Activated CD4-positive, CD25-positive, alpha-beta regulatory T cell treated with anti-CD3 and anti-CD28 coated beads, Interleukin-2, amount 50 U/mL, for 72 hours (primary cell): ENCODE results near the gene CRIM1.
A peak's percentile ranks its signal among the peaks of the same experiment; 100 is the strongest.
"Not testable (repeated sequence)": the region's sequence is repeated elsewhere in the genome, so short reads cannot be mapped to it uniquely, and the experiment has no call there.

Source experiments
- DNase-seq: peaks from one replicate; pipeline ENCODE4 v3.0.0; 2021

CRIM1 gene, protein sequence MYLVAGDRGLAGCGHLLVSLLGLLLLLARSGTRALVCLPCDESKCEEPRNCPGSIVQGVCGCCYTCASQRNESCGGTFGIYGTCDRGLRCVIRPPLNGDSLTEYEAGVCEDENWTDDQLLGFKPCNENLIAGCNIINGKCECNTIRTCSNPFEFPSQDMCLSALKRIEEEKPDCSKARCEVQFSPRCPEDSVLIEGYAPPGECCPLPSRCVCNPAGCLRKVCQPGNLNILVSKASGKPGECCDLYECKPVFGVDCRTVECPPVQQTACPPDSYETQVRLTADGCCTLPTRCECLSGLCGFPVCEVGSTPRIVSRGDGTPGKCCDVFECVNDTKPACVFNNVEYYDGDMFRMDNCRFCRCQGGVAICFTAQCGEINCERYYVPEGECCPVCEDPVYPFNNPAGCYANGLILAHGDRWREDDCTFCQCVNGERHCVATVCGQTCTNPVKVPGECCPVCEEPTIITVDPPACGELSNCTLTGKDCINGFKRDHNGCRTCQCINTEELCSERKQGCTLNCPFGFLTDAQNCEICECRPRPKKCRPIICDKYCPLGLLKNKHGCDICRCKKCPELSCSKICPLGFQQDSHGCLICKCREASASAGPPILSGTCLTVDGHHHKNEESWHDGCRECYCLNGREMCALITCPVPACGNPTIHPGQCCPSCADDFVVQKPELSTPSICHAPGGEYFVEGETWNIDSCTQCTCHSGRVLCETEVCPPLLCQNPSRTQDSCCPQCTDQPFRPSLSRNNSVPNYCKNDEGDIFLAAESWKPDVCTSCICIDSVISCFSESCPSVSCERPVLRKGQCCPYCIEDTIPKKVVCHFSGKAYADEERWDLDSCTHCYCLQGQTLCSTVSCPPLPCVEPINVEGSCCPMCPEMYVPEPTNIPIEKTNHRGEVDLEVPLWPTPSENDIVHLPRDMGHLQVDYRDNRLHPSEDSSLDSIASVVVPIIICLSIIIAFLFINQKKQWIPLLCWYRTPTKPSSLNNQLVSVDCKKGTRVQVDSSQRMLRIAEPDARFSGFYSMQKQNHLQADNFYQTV

DNA sequence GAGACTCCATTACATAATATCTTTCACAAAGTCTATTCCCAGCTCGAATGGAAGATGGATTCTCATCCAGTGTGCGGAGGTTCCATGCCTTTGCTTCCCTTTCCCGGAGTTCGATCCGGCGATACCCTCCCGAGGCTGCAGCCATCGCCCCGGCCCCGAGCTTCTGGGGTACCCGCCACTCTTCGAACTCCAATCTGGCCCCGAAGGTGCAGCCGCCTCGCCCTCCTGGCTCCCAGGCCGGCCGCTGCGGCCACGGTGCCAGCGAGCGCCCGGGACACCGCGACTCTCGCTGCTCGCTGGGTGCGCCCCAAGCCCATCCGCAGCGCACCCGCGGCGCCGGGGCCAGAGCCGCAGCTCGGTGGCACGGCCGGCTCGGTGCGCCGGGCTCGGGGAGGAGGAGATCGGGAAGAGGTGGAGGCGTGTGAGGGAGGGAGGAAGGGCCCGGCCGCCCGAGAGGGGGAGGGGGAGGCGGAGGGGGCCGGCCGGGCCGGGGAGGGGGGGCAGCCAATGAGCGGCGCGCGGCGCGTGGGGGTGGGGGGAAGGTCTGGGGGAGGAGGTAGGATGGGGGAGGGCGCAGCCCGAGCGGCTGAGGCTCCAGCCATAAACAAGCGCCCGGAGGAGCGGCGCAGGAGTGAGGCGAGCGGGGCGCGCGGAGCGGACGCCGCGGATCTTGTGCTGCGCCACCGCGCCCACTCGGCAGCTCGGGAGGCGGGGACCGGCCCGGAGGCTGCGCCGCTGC is at the start of gene CRIM1:
CRIM1 (plus strand) TSS at position 628 of the 739 bp plus-strand sequence. CDS start 515 bp downstream, outside the sequence.
- DNase-seq = peak; percentile 49

DNA sequence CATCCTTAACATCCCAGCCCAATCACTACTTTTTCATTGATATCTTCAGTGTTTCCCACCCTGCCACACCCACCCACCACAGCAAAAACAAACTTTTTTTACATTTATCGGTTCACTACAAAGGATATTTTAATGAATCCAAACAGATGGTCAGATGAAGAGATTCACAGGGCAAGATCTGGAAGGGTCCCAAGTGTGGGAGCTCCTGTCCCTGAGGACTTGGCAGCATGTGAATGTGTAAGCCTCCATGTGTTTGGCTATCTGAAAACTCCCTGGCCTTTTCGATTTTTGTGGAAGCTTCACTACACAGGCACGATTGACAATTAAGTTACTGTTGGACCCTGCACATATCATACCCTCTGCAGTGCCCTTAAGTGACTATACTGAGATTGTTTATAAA is 48.1 kb upstream of the CRIM1 start:
- no peak for DNase-seq

DNA sequence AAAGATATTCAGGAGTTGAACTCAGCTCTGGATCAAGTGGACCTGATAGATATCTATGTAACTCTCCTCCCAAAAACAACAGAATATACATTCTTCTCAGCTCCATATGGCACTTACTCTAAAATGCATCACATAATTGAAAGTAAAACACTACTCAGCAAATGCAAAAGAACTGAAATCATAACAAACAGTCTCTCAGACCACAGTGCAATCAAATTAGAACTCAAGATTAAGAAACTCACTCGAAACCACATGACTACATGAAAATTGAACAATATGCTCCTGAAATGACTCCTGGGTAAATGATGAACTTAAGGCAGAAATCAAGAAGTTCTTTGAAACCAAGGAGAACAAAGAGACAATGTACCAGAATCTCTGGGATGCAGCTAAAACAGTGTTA is 45.1 kb upstream of the CRIM1 start:
- not testable (repeated sequence) for DNase-seq

DNA sequence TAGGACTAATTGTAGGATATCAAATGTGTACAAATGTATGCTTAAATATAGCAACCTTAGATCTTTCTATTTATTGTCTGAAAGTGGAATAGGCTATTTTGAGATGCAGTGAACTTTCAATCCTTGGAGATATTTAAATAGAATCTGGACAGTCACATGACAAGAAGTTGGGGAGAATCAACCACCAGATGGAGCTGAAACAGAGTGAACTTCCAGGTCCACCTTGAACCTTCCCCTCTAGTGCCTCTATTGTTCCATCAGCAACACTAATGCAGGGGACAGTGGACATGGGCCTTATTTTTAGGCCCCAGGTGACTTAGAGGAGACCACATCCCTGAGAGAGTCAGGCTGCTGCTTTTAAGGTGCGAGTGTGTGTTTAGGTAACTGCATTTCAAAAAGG is 37.0 kb upstream of the CRIM1 start:
- no peak for DNase-seq

DNA sequence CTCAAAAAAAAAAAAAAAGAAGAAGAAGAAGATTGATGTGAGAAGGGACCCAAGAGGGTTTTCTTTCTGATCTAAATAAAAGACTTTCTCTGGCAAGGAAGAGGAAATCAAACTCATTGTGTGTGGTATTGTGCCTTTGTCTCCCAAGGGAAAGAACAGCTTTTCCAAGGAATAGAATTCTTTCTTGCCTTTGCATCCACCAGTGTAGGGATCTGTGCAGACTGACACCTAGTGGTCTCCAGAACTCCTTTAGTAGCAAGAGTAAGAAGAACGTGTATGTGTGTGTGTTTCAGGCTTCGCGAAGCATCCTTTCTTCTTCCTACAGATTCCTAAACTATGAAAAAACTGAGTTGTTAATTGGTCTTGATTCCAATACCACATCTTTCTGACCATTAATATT is 33.5 kb upstream of the CRIM1 start:
- no peak for DNase-seq

DNA sequence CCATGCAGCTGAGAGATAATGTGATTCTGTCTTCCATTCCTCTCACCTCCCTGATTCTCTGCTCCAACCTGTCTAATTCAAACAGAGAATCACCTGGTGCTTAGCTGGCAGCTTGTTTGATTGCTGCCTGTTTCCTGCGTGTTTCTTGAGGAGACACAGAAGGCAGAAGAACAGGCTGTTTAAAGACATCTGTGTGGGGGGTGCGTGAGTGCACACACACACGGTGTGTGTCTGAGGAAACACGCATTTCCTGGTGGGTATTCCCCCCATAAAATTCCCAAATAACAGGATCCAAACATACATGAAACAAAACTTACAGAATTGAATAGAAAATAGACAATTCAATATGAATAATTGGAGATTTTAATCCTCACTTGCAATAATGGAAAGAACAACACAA is 29.3 kb upstream of the CRIM1 start:
- no peak for DNase-seq

DNA sequence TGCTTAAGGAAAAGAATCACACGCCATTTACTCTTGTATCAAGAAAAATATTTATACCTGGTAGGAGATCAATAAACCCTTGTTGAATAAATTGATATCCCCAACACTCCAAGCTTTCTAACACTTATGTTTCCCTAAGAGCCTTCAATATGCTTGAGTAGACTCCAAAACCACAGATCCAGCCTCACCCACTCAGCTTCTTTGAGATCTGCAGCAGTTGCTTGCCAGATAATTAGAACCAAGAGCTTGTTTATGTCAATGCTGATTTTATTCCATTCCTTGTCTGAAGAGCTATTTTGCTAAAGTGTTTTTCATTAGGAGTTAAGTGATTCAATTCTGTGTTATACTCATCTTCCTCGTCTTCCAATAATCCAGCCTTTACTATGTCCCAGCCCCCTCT is 26.3 kb upstream of the CRIM1 start:
- DNase-seq = no peak

DNA sequence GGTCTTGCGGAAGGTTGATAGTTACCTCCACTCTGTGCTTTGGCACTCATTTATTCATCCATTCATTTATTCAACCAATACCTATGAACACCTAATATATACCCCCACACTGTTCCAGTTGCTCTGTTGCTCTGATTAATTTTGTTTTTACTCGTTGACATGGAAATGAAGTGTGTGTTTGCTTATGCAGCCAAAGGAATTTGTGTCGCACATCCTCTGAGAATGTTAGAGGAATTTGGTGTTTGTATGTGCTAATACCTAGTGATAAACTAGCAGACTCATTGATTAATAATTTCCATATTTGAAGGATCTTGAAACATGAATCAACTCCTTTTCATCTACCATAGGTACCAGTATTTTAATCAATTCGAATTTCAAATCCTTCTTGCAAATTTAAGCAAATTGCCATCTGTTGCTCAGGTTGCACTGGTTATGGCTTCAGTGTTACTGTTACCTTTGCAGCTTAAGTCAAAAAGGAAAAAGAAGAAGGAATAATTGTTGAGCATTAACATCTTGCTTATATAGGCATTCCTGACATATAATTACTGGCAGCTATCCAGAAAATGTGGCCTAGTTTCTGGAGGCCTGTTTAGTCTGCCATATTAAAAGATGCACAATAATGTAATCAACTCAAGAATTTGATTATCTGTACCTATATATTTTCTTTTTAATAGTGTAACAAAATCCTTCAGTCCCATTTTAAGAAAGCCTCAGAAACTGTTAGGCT is 25.7 kb upstream of the CRIM1 start:
- no peak for DNase-seq

DNA sequence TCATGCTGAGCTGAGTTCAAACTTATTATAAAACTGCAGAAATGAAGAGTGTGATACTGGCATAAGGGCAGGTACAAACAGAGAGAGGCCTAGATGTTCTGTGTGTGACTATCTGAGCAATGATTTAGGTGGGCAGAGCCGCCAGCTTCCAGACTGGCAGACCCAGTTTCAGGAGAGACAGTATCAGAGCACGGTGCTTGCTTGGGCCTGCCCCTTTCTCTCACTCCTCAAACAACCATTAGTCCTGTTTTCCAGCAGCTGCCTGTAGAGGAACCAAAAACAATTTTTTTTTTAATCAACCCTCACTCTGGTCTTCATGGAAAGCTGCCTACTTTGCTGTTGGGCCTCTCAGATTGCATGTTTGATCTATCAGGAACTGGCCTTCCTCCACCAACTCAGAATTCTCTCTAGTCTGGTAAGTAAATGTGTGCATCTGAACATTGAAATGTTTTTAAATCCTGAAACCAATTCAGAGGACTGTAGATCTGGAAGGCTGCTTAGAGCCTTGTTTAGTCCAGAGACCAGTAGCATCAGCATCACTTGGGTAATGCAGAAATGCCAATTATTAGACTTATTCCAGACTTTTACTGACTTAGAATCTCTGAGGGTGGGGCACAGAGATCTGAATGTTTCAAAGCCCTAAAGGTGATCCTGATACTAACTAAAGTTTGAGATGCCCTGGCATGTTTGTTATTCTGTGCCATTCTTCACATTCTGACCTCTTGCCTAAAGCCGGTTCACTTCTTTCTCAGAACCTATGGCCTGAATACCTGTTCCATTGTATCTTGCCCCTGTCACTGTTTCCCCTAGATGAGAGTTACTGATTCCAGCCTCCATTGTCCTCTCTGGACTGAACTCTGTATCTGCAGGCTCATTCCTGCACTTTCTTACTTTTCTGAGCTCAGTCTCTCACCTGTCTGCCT is 24.8 kb upstream of the CRIM1 start:
- DNase-seq = no peak

DNA sequence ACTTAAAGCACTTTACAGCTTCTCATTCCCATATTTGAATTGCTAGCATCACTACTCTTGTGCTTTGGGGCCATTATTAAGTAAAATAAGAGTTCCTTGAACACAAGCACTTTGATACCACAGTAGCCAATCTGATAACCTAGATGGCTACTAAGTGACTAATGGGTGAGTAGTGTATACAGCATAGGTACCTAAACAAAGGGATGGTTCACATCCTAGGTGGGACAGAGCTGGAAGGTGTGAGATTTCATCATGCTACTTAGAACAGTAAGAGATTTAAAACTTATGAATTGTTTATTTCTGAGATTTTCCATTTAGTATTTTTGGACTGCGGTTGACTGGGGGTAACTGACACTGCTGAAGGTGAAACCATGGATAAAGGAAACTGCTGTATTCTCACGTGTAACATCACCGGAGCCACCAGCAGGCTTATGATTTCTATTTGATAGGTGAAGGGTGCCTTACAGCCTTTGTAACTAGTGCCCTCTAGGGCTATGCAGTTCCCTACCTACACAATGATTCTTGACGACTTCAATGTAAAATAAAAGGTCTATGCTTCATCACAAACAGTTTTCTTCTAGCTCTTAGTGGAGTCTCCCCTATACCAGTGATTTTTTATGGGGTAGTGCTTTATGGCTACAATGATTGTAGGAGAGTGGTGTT is 22.1 kb upstream of the CRIM1 start:
- DNase-seq = no peak

DNA sequence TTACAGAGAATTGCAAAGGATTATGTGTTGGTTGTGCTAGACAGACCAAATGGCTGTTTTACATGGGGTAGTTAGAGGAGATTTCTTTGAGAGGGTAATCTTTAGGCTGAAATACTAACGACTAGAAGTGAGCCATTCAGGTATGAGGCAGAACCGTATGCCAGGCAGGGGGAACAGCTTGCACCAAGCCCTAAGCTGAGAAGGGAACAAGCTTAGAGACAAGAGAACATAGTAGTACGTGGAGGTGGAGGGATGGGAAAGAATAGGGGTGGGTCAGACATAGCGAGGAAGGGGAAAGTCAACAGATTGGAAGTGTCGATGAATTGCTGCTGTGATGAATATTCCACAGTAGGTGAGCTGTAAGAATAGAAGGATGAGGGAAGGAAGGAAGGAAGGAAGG is 20.0 kb upstream of the CRIM1 start:
- DNase-seq = no peak

DNA sequence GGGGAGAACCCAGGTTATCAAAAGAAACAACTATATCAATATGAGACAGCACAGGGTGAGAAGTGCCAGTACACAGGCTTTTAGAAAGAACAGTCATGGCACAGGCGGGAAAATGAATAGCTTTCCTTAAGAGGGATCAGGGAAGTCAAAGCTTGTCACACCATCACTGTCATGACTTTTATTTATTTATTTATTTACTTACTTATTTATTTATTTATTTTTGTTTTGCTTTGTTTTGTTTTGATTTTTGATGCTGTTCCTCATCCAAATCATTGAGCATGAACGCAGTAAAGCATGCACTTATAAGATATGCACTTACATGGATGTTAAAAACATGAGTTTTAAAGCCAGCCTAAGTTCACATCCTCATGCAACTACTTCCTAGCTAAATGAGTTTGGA is 19.3 kb upstream of the CRIM1 start:
- DNase-seq = no peak

DNA sequence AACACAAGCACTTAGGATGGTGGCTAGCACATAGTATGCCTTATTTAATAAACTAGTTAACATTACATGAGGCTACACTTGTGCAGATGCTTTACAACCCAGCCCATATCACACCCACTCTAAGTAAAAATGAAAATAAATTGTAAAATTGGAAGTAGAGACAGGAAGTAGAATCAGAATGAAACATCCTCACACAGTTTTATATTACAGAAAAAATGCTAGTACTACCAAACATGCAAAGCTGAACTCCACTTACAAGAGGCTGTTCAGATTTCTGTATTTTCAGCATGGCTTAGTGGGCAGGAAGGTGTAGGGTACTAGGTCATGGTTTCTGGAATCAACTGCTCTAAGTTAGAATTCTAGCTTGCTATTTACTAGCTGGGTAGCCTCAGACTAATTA is 18.2 kb upstream of the CRIM1 start:
- no peak for DNase-seq

DNA sequence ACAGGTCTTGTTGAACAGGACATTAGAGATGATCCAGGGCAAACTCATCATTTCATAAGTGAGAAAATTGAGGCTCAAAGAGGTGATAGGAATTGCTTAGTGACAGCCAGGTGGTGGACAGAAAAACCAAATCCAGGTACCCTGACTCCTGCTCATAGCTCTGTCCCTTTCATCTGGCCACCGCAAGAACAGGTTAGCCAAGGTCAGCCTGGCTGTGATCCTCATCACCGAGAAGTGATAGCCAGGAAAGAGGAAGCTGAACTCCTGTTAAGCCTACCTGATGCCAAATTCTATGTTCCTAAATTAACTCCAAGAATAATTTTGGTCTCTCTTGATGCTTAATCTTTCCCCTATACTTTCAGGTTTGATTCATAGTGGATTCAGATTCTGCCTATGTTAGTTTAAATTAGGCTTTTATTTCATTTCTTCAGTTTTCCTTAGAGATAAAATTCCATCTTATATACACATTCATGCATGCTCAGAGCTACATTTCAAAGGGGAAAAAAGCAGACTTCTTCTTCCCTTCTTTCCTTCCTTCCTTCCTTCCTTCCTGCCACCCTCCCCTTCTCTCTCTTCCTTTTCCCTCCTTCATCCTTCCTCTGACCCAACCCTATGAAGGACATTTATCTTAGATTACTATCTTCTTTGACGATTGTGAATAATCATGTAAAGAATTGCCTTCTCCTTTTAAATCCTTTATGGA is 17.3 kb upstream of the CRIM1 start:
- no peak for DNase-seq

DNA sequence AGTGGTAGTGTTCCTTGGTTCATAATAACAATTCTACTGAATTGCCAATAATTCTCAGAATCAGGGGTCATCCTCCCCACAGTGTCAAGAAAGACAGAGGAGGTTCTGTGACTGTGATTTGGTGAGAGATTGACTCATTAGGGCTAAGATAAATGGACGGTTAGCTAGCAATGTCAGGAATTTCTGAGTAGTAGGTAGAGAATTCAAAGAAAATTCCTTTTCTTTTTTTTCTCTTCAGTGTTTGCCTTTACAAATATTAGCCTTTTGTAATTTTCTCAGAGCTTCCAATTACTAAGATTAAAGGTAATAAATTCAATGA is 16.8 kb upstream of the CRIM1 start:
- DNase-seq = no peak

DNA sequence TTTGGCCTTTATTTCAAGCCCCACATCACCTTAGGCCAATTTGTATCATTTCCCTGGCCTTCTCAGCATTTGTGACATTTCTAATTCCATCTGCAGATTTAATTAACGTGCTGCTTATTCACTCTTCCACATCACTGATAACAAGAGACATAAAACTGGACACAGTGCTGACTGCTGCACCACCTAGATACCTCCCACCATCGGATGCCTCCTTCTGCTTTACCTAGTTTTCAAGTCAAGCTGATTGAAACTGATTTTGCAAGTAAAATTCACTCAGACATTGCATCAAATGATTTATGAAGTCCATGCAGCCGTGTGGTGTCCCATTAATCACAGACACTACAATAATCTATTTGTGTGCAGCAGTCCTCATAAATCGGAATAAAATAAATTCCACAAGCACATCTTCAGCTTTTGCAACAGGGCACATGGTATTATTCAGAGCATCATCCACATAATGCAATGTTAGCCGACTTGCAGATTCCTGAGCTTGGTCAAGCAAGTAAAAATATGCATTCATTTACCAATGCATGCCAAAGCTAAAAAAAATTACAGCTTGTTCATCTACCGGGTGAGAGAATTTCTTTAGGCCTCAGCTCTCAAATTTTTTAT is 15.9 kb upstream of the CRIM1 start:
- no peak for DNase-seq

DNA sequence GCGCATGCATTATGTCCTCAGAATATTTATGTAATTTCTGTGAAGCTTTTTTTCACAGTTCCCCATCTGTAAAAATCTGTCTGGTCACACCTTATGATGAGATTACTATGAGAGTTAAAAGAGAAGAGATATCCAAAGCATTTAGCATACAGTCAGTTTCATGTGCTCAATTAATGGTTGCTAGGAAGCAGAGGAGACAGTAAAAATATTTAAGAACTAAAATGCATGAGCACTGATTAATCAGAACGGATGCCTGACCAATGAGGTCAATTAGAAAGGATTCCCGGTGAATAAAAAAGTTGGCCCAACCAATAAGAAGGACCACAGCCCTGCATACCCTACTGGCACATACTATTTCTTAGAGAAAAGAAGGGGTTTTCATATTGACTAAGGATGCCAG is 12.0 kb upstream of the CRIM1 start:
- DNase-seq = no peak

DNA sequence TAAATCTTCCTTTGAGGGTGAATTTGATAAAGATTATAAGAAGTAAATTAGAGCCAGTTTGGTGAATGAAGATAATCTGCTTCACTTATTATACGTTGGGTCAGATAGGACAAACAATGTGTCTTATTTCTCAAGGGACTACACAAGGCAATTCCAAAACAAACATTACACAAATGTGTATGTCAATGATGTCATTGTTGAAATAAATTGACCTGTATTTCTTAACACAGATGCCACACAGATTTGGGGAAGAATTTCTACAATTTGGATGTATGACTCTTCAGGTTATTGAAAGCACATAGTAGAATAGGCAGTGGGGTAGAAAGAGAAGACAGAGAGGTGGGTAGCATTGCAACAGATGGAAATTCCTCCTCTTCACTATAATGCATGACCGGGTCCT is 6.9 kb upstream of the CRIM1 start:
- no peak for DNase-seq

DNA sequence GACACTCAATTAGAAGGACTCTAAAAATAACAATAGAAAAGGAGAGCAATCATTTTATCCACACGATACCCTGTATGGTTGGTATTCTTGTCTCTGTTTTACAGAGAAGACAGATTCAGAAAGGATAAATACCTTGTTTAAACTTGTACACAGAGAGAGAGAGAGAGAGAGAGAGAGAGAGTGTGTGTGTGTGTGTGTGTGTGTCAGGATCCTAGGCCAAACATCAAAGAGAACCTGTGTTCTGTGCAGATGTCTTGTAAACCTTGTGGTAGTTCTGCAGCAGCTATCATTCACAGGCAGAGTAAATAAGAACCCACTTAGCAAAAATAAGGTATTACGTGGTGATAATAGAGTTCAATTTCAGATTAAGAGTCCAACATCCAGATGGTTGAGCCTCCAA is 4.3 kb upstream of the CRIM1 start:
- DNase-seq = no peak
